Measurements from ENCODE around the gene PRKG1. TPM values are rescaled to one million over a fixed set of nuclear protein-coding genes. Genes with fewer than 3 reads are reported as not detected.

Gene PRKG1
- polyA plus RNA-seq, 2 donors = 0.84 to 0.87 TPM

- 81 to 85% methylated on average over 3 of the region's 3 CpGs for WGBS, 2 donors
- Histone ChIP-seq H3K4me3 (ENCODE audit: low read depth in 1 of 2, low read length in 2 of 2) (no peak overlapping the region), H3K9me3 (ENCODE audit: control insufficient read depth in 2 of 2, insufficient read depth in 1 of 2, low read depth in 1 of 2, low read length in 1 of 2) (no peaks in the 10 kb centered on the region), H3K36me3 (ENCODE audit: control insufficient read depth in 2 of 2, insufficient read depth in 2 of 2, low read length in 1 of 2) (no peaks in the 10 kb centered on the region), H3K4me1 (ENCODE audit: control insufficient read depth in 2 of 2, insufficient read depth in 2 of 2, low read length in 1 of 2) (no peaks in the 10 kb centered on the region), H3K27ac (ENCODE audit: low read depth in 2 of 2, low read length in 1 of 2) (no peak overlapping the region), H3K27me3 (ENCODE audit: control insufficient read depth in 1 of 2, insufficient read depth in 2 of 2, low read length in 2 of 2) (no peaks in the 10 kb centered on the region)
Measured at GRCh38 chr10:51788273-51788672, 714.0 kb downstream of the PRKG1 start.

DNA sequence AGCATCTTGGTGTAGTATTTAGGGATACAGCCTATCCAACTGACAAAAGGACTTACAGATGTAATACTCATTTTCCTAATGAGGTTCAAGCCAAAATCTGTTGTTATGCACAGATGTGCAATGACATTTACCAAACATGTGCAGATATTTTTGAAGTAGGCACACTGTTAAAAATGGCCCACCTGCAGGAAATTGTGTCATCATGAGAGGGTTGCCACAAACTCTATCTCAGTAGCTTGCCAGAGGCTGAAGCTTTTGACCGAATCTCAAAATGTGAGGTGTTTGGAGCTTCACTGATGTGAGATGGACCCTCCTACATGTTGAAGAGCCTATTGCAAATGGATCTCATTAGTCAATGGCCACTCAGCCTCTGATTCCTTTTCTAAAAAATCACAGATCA, 714.8 kb downstream of the PRKG1 start:
- WGBS, 2 donors = 76 to 87% methylated on average over 1 of the region's 1 CpG
- Histone ChIP-seq H3K9me3 (ENCODE audit: control insufficient read depth in 2 of 2, insufficient read depth in 1 of 2, low read depth in 1 of 2, low read length in 1 of 2) (no peaks in the 10 kb centered on the region), H3K27ac (ENCODE audit: low read depth in 2 of 2, low read length in 1 of 2) (no peak overlapping the region), H3K4me3 (ENCODE audit: low read depth in 1 of 2, low read length in 2 of 2) (no peak overlapping the region), H3K27me3 (ENCODE audit: control insufficient read depth in 1 of 2, insufficient read depth in 2 of 2, low read length in 2 of 2) (no peaks in the 10 kb centered on the region), H3K4me1 (ENCODE audit: control insufficient read depth in 2 of 2, insufficient read depth in 2 of 2, low read length in 1 of 2) (no peaks in the 10 kb centered on the region), H3K36me3 (ENCODE audit: control insufficient read depth in 2 of 2, insufficient read depth in 2 of 2, low read length in 1 of 2) (no peaks in the 10 kb centered on the region)

DNA sequence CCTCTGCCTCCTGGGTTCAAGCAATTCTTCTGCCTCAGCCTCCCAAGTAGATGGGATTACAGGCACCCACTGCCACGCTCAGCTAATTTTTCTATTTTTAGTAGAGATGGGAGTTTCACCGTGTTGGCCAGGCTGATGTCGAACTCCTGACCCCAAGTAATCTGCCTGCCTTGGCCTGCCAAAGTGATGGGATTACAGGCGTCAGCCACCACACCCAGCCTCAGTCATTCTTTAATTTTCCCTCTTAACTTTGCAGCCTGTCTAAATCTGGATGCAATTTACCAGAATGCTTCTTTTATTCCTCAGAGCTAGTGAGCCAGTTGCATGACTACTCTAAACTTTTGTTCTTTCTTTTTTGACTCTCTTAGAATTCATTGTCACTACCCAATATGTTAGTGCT, 715.6 kb downstream of the PRKG1 start:
- no peaks in the 10 kb centered on the region for H3K4me1 ChIP-seq (ENCODE audit: control insufficient read depth in 2 of 2, insufficient read depth in 2 of 2, low read length in 1 of 2)
- H3K9me3 ChIP-seq (ENCODE audit: control insufficient read depth in 2 of 2, insufficient read depth in 1 of 2, low read depth in 1 of 2, low read length in 1 of 2) = no peaks in the 10 kb centered on the region
- H3K36me3 ChIP-seq (ENCODE audit: control insufficient read depth in 2 of 2, insufficient read depth in 2 of 2, low read length in 1 of 2) = no peaks in the 10 kb centered on the region
- 38 to 52% methylated on average over 4 of the region's 4 CpGs for WGBS, 2 donors
- no peak overlapping the region for H3K4me3 ChIP-seq (ENCODE audit: low read depth in 1 of 2, low read length in 2 of 2)
- H3K27ac ChIP-seq (ENCODE audit: low read depth in 2 of 2, low read length in 1 of 2) = no peak overlapping the region
- H3K27me3 ChIP-seq (ENCODE audit: control insufficient read depth in 1 of 2, insufficient read depth in 2 of 2, low read length in 2 of 2) = no peaks in the 10 kb centered on the region

- Histone ChIP-seq H3K4me1 (ENCODE audit: control insufficient read depth in 2 of 2, insufficient read depth in 2 of 2, low read length in 1 of 2) (no peaks in the 10 kb centered on the region), H3K27me3 (ENCODE audit: control insufficient read depth in 1 of 2, insufficient read depth in 2 of 2, low read length in 2 of 2) (no peaks in the 10 kb centered on the region), H3K36me3 (ENCODE audit: control insufficient read depth in 2 of 2, insufficient read depth in 2 of 2, low read length in 1 of 2) (no peaks in the 10 kb centered on the region), H3K9me3 (ENCODE audit: control insufficient read depth in 2 of 2, insufficient read depth in 1 of 2, low read depth in 1 of 2, low read length in 1 of 2) (no peaks in the 10 kb centered on the region), H3K4me3 (ENCODE audit: low read depth in 1 of 2, low read length in 2 of 2) (no peak overlapping the region), H3K27ac (ENCODE audit: low read depth in 2 of 2, low read length in 1 of 2) (no peak overlapping the region)
Measured at GRCh38 chr10:51792678-51793077, 718.4 kb downstream of the PRKG1 start.

DNA sequence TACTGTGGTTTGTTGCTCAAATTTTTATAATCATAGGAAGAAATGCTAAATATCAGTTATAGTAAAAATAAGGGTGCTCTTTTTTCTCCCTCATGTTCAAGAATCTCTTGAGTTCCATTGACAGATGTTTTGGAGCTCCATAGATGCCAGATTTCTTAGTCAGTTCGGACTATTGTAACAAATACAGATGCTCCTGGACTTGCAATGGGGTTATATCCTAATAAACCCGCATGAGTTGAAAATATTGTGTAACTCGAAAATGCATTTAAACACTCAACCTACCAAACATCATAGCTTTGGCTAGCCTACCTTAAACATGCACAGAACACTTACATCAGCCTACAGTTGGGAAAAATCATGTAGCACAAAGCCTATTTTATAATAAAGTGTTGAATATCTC, 725.8 kb downstream of the PRKG1 start:
- no peaks in the 10 kb centered on the region for H3K27me3 ChIP-seq (ENCODE audit: control insufficient read depth in 1 of 2, insufficient read depth in 2 of 2, low read length in 2 of 2)
- H3K36me3 ChIP-seq (ENCODE audit: control insufficient read depth in 2 of 2, insufficient read depth in 2 of 2, low read length in 1 of 2) = no peaks in the 10 kb centered on the region
- H3K4me1 ChIP-seq (ENCODE audit: control insufficient read depth in 2 of 2, insufficient read depth in 2 of 2, low read length in 1 of 2) = no peaks in the 10 kb centered on the region
- no peak overlapping the region for H3K4me3 ChIP-seq (ENCODE audit: low read depth in 1 of 2, low read length in 2 of 2)
- 84 to 86% methylated on average over 3 of the region's 3 CpGs for WGBS, 2 donors
- no peak overlapping the region for H3K27ac ChIP-seq (ENCODE audit: low read depth in 2 of 2, low read length in 1 of 2)
- H3K9me3 ChIP-seq (ENCODE audit: control insufficient read depth in 2 of 2, insufficient read depth in 1 of 2, low read depth in 1 of 2, low read length in 1 of 2) = no peaks in the 10 kb centered on the region

DNA sequence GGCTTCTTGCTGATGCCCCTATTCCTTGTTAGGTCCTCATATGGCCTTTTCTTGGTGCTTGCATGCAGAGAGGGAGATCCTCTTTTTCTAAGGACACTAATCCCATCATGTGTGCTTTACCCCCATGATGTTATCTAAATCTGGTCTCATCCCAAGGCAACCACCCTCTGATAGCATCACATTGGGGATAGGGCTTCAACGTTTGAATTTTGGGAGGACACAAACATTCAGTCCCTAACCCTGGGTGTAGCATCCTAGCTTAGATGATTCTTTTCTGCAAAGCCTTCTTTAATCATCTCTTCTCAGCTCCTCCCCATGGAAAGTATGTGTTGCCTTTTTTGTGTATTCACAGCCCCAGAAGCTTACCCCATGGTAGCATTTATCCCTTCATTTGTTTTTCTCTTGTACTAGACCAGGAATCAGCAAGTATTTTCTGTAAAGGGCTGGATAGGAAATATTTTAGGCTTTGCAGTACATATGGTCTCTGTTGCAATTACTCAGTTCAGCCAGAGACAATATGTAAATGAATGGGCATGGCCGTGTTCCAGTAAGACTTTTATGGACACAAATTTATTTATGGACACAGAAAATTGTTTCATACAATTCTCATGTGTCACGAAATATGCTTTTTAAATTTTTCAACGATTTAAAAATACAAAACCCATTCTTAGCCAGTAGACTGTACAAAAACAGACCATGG, 726.6 kb downstream of the PRKG1 start:
- H3K9me3 ChIP-seq (ENCODE audit: control insufficient read depth in 2 of 2, insufficient read depth in 1 of 2, low read depth in 1 of 2, low read length in 1 of 2) = no peaks in the 10 kb centered on the region
- no peaks in the 10 kb centered on the region for H3K27me3 ChIP-seq (ENCODE audit: control insufficient read depth in 1 of 2, insufficient read depth in 2 of 2, low read length in 2 of 2)
- H3K36me3 ChIP-seq (ENCODE audit: control insufficient read depth in 2 of 2, insufficient read depth in 2 of 2, low read length in 1 of 2) = no peaks in the 10 kb centered on the region
- WGBS, 2 donors = 75% methylated on average over 4 of the region's 4 CpGs
- no peak overlapping the region for H3K27ac ChIP-seq (ENCODE audit: low read depth in 2 of 2, low read length in 1 of 2)
- H3K4me3 ChIP-seq (ENCODE audit: low read depth in 1 of 2, low read length in 2 of 2) = no peak overlapping the region
- H3K4me1 ChIP-seq (ENCODE audit: control insufficient read depth in 2 of 2, insufficient read depth in 2 of 2, low read length in 1 of 2) = no peaks in the 10 kb centered on the region

DNA sequence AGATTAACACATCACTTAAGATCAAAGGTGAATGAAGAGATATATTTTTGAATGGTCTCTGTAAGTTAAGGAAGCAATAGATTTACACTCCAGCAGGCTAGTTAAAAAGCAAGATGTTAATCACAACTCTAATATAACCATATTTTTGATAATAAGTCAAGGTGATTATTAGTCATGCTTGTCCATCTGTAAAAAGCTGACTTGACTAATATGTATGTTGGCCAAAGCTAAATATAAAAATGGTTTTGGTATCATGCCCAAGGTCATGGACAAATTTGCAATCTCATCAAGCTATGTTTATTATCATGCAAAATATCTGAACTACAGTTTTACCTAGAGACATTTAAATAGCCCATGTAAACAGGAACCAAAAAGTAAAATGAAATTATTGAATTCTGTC, 727.7 kb downstream of the PRKG1 start:
- H3K27ac ChIP-seq (ENCODE audit: low read depth in 2 of 2, low read length in 1 of 2) = no peak overlapping the region
- no peak overlapping the region for H3K4me3 ChIP-seq (ENCODE audit: low read depth in 1 of 2, low read length in 2 of 2)
- H3K9me3 ChIP-seq (ENCODE audit: control insufficient read depth in 2 of 2, insufficient read depth in 1 of 2, low read depth in 1 of 2, low read length in 1 of 2) = no peaks in the 10 kb centered on the region
- no peaks in the 10 kb centered on the region for H3K36me3 ChIP-seq (ENCODE audit: control insufficient read depth in 2 of 2, insufficient read depth in 2 of 2, low read length in 1 of 2)
- H3K4me1 ChIP-seq (ENCODE audit: control insufficient read depth in 2 of 2, insufficient read depth in 2 of 2, low read length in 1 of 2) = no peaks in the 10 kb centered on the region
- H3K27me3 ChIP-seq (ENCODE audit: control insufficient read depth in 1 of 2, insufficient read depth in 2 of 2, low read length in 2 of 2) = no peaks in the 10 kb centered on the region

- no peak overlapping the region for H3K27ac ChIP-seq (ENCODE audit: low read depth in 2 of 2, low read length in 1 of 2)
- no peak overlapping the region for H3K4me3 ChIP-seq (ENCODE audit: low read depth in 1 of 2, low read length in 2 of 2)
- no peaks in the 10 kb centered on the region for H3K27me3 ChIP-seq (ENCODE audit: control insufficient read depth in 1 of 2, insufficient read depth in 2 of 2, low read length in 2 of 2)
- H3K36me3 ChIP-seq (ENCODE audit: control insufficient read depth in 2 of 2, insufficient read depth in 2 of 2, low read length in 1 of 2) = no peaks in the 10 kb centered on the region
- H3K4me1 ChIP-seq (ENCODE audit: control insufficient read depth in 2 of 2, insufficient read depth in 2 of 2, low read length in 1 of 2) = no peaks in the 10 kb centered on the region
- no peaks in the 10 kb centered on the region for H3K9me3 ChIP-seq (ENCODE audit: control insufficient read depth in 2 of 2, insufficient read depth in 1 of 2, low read depth in 1 of 2, low read length in 1 of 2)
- WGBS, 2 donors = 38 to 59% methylated on average over 3 of the region's 3 CpGs
Measured at GRCh38 chr10:51804866-51805265, 730.6 kb downstream of the PRKG1 start.

DNA sequence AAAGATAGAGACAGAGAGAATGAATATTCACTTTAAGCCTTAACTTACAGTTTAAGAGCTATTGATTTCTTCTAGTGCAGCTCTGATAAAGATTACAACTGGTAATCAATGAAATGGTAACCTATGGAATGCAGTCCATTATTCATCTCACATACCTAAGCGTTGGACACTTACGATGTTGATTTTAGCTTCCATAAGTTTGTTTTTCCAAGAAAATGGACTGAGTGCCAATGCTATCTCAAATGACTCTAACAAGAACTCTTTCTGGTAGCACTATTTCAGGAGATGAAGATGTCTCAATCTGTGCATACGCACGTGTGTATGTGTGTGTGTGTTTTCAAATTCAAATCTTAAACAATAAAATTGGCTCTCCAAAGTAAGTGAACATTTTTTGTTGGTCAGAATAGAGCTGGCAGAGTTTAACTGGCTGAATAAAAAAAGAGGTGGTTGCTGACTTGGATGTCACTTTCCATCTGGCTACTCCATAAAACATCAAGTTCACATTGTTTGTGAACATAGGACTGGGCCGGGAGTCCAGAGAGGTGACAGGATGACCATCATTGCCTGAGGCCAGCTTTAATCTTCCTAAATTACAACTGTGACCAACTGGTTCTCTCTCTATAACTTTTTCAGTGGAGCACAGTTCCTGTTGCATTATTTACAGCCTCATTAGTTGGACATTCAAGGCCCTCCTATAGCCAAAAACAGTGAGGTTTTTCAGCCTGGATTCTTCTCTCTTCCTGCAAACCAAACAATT, 732.0 kb downstream of the PRKG1 start:
- H3K4me3 ChIP-seq (ENCODE audit: low read depth in 1 of 2, low read length in 2 of 2) = no peak overlapping the region
- no peaks in the 10 kb centered on the region for H3K36me3 ChIP-seq (ENCODE audit: control insufficient read depth in 2 of 2, insufficient read depth in 2 of 2, low read length in 1 of 2)
- no peak overlapping the region for H3K27ac ChIP-seq (ENCODE audit: low read depth in 2 of 2, low read length in 1 of 2)
- H3K27me3 ChIP-seq (ENCODE audit: control insufficient read depth in 1 of 2, insufficient read depth in 2 of 2, low read length in 2 of 2) = no peaks in the 10 kb centered on the region
- H3K9me3 ChIP-seq (ENCODE audit: control insufficient read depth in 2 of 2, insufficient read depth in 1 of 2, low read depth in 1 of 2, low read length in 1 of 2) = no peaks in the 10 kb centered on the region
- WGBS, 2 donors = 88% methylated on average over 5 of the region's 5 CpGs
- no peaks in the 10 kb centered on the region for H3K4me1 ChIP-seq (ENCODE audit: control insufficient read depth in 2 of 2, insufficient read depth in 2 of 2, low read length in 1 of 2)

DNA sequence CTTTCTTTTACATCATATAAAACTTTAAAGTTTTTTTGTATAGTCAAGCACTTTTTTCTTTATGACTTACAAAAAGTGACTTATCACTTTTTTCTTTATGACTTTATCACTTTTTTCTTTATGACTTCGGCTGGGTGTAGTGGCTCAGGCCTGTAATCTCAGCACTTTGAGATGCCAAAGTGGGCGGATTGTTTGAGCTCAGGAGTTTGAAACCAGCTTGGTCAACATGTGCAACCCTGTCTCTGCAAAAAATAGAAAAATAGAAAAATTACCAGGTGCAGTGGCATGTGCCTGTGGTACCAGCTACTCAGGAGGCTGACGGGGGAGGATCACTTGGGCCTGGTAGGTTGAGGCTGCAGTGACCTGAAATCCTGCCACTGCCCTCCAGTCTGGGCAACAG, 733.9 kb downstream of the PRKG1 start:
- 81 to 88% methylated on average over 3 of the region's 3 CpGs for WGBS, 2 donors
- Histone ChIP-seq H3K27me3 (ENCODE audit: control insufficient read depth in 1 of 2, insufficient read depth in 2 of 2, low read length in 2 of 2) (no peaks in the 10 kb centered on the region), H3K36me3 (ENCODE audit: control insufficient read depth in 2 of 2, insufficient read depth in 2 of 2, low read length in 1 of 2) (no peaks in the 10 kb centered on the region), H3K9me3 (ENCODE audit: control insufficient read depth in 2 of 2, insufficient read depth in 1 of 2, low read depth in 1 of 2, low read length in 1 of 2) (no peaks in the 10 kb centered on the region), H3K4me3 (ENCODE audit: low read depth in 1 of 2, low read length in 2 of 2) (no peak overlapping the region), H3K4me1 (ENCODE audit: control insufficient read depth in 2 of 2, insufficient read depth in 2 of 2, low read length in 1 of 2) (no peaks in the 10 kb centered on the region), H3K27ac (ENCODE audit: low read depth in 2 of 2, low read length in 1 of 2) (no peak overlapping the region)

Data from esophagus (tissue), 2 donors.